GM10248 (cell line): ENCODE results near the gene CKMT2.

ENCODE experiments used
- CTCF ChIA-PET: fragments of 300-600 bp; sonication (Branson Sonifier 250); formaldehyde crosslinking; extraction: SDS; loops from one replicate; lab custom pipeline; 2021; ENCODE audit warnings: antibody characterized with exemption; lab: Yijun Ruan, JAX
- POLR2A ChIA-PET: fragments of 350-650 bp; sonication (Branson Sonifier 250); formaldehyde crosslinking; extraction: SDS; loops from one replicate; lab custom pipeline; 2020; ENCODE audit warnings: antibody characterized with exemption; lab: Yijun Ruan, JAX
- DNase-seq: peaks from one replicate; pipeline ENCODE4 v3.0.0; 2012; ENCODE audit errors: extremely low spot score
- CTCF ChIP-seq: IDR thresholded peaks from 2 replicates; pipeline ENCODE4 v1.5.1; 2012; ENCODE audit warnings: mild to moderate bottlenecking, low read depth; ENCODE audit errors: extremely low read depth, missing control alignments, control extremely low read depth

Gene CKMT2

GRCh38 chr5:81212211-81212751, 20.8 kb upstream of the CKMT2 start:
- no peak for DNase-seq
- peak; percentile 11 for TF ChIP-seq CTCF
- POLR2A ChIA-PET = no interaction called here
- CTCF ChIA-PET = interaction anchor here (1.4 to 8.3 kb wide), 2 partner anchors 11 to 17 kb away, joined by 9 to 41 read pairs; no protein-coding TSS in a partner anchor

- no peak for DNase-seq
- POLR2A ChIA-PET = no interaction called here
- CTCF ChIA-PET = interaction anchor here (1.1 kb wide), 1 partner anchor 87 kb away, joined by 4 read pairs; no protein-coding TSS in a partner anchor
- TF ChIP-seq CTCF = no peak
Measured at GRCh38 chr5:81213070-81213469, 20.1 kb upstream of the CKMT2 start.

GRCh38 chr5:81214848-81215247, 18.3 kb upstream of the CKMT2 start:
- ChIA-PET CTCF (interaction anchor here (1.0 kb wide), 1 partner anchor 17 kb away, joined by 3 read pairs; no protein-coding TSS in a partner anchor), POLR2A (no interaction called here)
- no peak for DNase-seq

GRCh38 chr5:81216152-81216551, 17.0 kb upstream of the CKMT2 start:
- CTCF ChIA-PET = interaction anchor here (1.0 to 1.5 kb wide), 4 partner anchors 36 to 108 kb away, joined by 3 to 4 read pairs (median 3); no protein-coding TSS in a partner anchor
- POLR2A ChIA-PET = no interaction called here
- TF ChIP-seq CTCF = no peak
- DNase-seq = no peak

More at GRCh38 chr5:81214848-81215247, 18.3 kb upstream of the CKMT2 start:
- TF ChIP-seq CTCF = no peak

GRCh38 chr5:81219389-81219788, 13.7 kb upstream of the CKMT2 start:
- TF ChIP-seq CTCF = no peak
- no peak for DNase-seq
- ChIA-PET CTCF (interaction anchor here (0.7 kb wide), 1 partner anchor 343 kb away, joined by 3 read pairs; no protein-coding TSS in a partner anchor), POLR2A (no interaction called here)

- no peak for DNase-seq
- ChIA-PET POLR2A (no interaction called here), CTCF (interaction anchor here (1.2 kb wide), 1 partner anchor 77 kb away, joined by 4 read pairs; no protein-coding TSS in a partner anchor)
- TF ChIP-seq CTCF = no peak
Measured at GRCh38 chr5:81222285-81222684, 10.8 kb upstream of the CKMT2 start.
